T-helper 22 cell (primary cell): ENCODE measurements around the gene SMIM33.
A peak's percentile ranks its signal among the peaks of the same experiment; 100 is the strongest.
"Not testable (repeated sequence)": the region's sequence is repeated elsewhere in the genome, so short reads cannot be mapped to it uniquely, and the experiment has no call there.

Experiments used
- DNase-seq: peaks from one replicate; pipeline ENCODE4 v3.0.0-alpha.2; 2020; ENCODE audit warnings: low read depth

The SMIM33 gene

GRCh38 chr5:139482050-139482889 is 11.5 kb downstream of the SMIM33 start, which contains the start of gene STING1:
Gene STING1 (minus strand): TSS chr5:139482758. CDS start chr5:139481704, 1,054 bp downstream.
- DNase-seq: peak; percentile 55

- not testable (repeated sequence) for DNase-seq
Measured at GRCh38 chr5:139482890-139483208, 12.0 kb downstream of the SMIM33 start.

- no peak for DNase-seq
Measured at GRCh38 chr5:139486201-139486600, 15.4 kb downstream of the SMIM33 start.

GRCh38 chr5:139488260-139488659 is 17.5 kb downstream of the SMIM33 start:
- no peak for DNase-seq

GRCh38 chr5:139492700-139493192 is 21.9 kb downstream of the SMIM33 start:
- DNase-seq: no peak

GRCh38 chr5:139494256-139494655 is 23.5 kb downstream of the SMIM33 start:
- no peak for DNase-seq

- no peak for DNase-seq
Measured at GRCh38 chr5:139494832-139495231, 24.0 kb downstream of the SMIM33 start.

- no peak for DNase-seq
Measured at GRCh38 chr5:139495638-139496435, 25.0 kb downstream of the SMIM33 start.

GRCh38 chr5:139501381-139501780 is 30.6 kb downstream of the SMIM33 start:
- no peak for DNase-seq

GRCh38 chr5:139503036-139503817 is 32.4 kb downstream of the SMIM33 start:
- not testable (repeated sequence) for DNase-seq

- not testable (repeated sequence) for DNase-seq
Measured at GRCh38 chr5:139503879-139504278, 33.1 kb downstream of the SMIM33 start.

GRCh38 chr5:139504722-139505121 is 33.9 kb downstream of the SMIM33 start:
- DNase-seq: not testable (repeated sequence)

- no peak for DNase-seq
Measured at GRCh38 chr5:139512786-139513390, 42.1 kb downstream of the SMIM33 start.

GRCh38 chr5:139513434-139513833 is 42.6 kb downstream of the SMIM33 start:
- peak; percentile 57 for DNase-seq

- DNase-seq: no peak
Measured at GRCh38 chr5:139513852-139514485, 43.2 kb downstream of the SMIM33 start.

GRCh38 chr5:139514486-139514856 is 43.7 kb downstream of the SMIM33 start:
- DNase-seq: no peak

GRCh38 chr5:139517683-139518564 is 47.1 kb downstream of the SMIM33 start:
- peak; percentile 66 for DNase-seq
